LHCN-M2 (cell line): ENCODE results near the gene CLSTN1. TPM values are rescaled to one million over a fixed set of nuclear protein-coding genes. Genes with fewer than 3 reads are reported as not detected.
A peak's percentile ranks its signal among the peaks of the same experiment; 100 is the strongest.
"Not testable (repeated sequence)": the region's sequence is repeated elsewhere in the genome, so short reads cannot be mapped to it uniquely, and the experiment has no call there.

Experiments used
- DNase-seq: peaks from one replicate; pipeline ENCODE4 v3.0.0-alpha.2; 2012; ENCODE audit warnings: low read depth
- total RNA-seq: library from RNA; depleted of rRNA; stranded (reverse); fragments of >200 nt; gene quantifications from 2 replicates; pipeline ENCODE4 v1.2.3, GENCODE V29; 2014

Gene CLSTN1
- total RNA-seq, 1 experiment from 2014 or later = 32.3 TPM

- DNase-seq = peak; percentile 15
Measured at GRCh38 chr1:9798236-9799130, 25.3 kb downstream of the CLSTN1 start.

- DNase-seq = no peak
Measured at GRCh38 chr1:9797049-9797448, 26.7 kb downstream of the CLSTN1 start.

- DNase-seq = no peak
Measured at GRCh38 chr1:9794081-9794480, 29.7 kb downstream of the CLSTN1 start.

- no peak for DNase-seq
Measured at GRCh38 chr1:9793291-9793690, 30.5 kb downstream of the CLSTN1 start.

GRCh38 chr1:9792156-9793042 is 31.4 kb downstream of the CLSTN1 start:
- peak; percentile 42 for DNase-seq

GRCh38 chr1:9789700-9790099 is 34.1 kb downstream of the CLSTN1 start:
- DNase-seq = not testable (repeated sequence)

GRCh38 chr1:9787702-9788101 is 36.1 kb downstream of the CLSTN1 start:
- DNase-seq = no peak

GRCh38 chr1:9785406-9785805 is 38.4 kb downstream of the CLSTN1 start:
- no peak for DNase-seq

- peak; percentile 45 for DNase-seq
Measured at GRCh38 chr1:9784508-9785133, 39.1 kb downstream of the CLSTN1 start.

- no peak for DNase-seq
Measured at GRCh38 chr1:9782897-9783296, 40.9 kb downstream of the CLSTN1 start.

- DNase-seq = no peak
Measured at GRCh38 chr1:9782116-9782751, 41.5 kb downstream of the CLSTN1 start.

- no peak for DNase-seq
Measured at GRCh38 chr1:9780554-9781110, 43.1 kb downstream of the CLSTN1 start.

GRCh38 chr1:9778905-9779304 is 44.9 kb downstream of the CLSTN1 start:
- DNase-seq = no peak

GRCh38 chr1:9776685-9777084 is 47.1 kb downstream of the CLSTN1 start:
- no peak for DNase-seq

- DNase-seq = no peak
Measured at GRCh38 chr1:9774712-9775679, 48.8 kb downstream of the CLSTN1 start.

- no peak for DNase-seq
Measured at GRCh38 chr1:9770298-9770697, 53.5 kb downstream of the CLSTN1 start.

GRCh38 chr1:9768983-9769382 is 54.8 kb downstream of the CLSTN1 start:
- no peak for DNase-seq

- no peak for DNase-seq
Measured at GRCh38 chr1:9767964-9768668, 55.6 kb downstream of the CLSTN1 start.

GRCh38 chr1:9766759-9767442 is 56.9 kb downstream of the CLSTN1 start:
- DNase-seq = peak; percentile 98
